SK-MEL-5 (cell line): ENCODE results near the gene SLC25A30. TPM values are rescaled to one million over a fixed set of nuclear protein-coding genes. Genes with fewer than 3 reads are reported as not detected.
"Not testable (repeated sequence)": the region's sequence is repeated elsewhere in the genome, so short reads cannot be mapped to it uniquely, and the experiment has no call there.

Experiments
- DNase-seq: peaks from one replicate; pipeline ENCODE4 v3.0.0-alpha.2; 2016; ENCODE audit warnings: low read depth, low spot score
- in situ Hi-C: cut with HindIII; loops from 2 replicates; pipeline ENCODE4 v1.10.0; 2016; ENCODE audit warnings: low sequenced_read_pairs, high pct_unique_total_duplicates, low pct_unique_long_range_greater_than_20kb
- total RNA-seq: library from RNA; depleted of rRNA; stranded (reverse); fragments of >200 nt; shearing (Covaris generic); gene quantifications from 2 replicates; pipeline ENCODE4 v1.2.3, GENCODE V29; 2014

SLC25A30 gene
- total RNA-seq, 1 experiment from 2014 or later, result 14.9 TPM

DNA sequence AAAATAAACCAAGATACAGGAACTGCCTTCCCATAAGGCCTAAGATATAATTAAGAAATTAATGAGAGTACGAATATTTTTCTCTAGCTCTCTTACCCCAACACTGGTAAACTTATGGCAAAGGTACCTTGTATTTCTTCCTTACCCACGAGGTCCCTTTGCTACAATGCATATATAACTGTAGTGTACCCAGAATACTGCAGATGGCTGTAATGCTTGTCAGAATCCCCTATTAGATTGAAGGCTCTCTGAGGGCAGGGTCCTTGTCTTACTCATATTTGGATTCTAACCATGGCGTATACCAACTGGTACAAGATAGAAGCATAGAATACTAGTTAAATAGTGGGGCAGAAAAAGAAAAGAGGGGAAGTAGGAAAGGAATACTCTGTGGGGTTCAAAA is 15.1 kb downstream of the SLC25A30 start:
- in situ Hi-C loops, result no loop called here
- no peak for DNase-seq

DNA sequence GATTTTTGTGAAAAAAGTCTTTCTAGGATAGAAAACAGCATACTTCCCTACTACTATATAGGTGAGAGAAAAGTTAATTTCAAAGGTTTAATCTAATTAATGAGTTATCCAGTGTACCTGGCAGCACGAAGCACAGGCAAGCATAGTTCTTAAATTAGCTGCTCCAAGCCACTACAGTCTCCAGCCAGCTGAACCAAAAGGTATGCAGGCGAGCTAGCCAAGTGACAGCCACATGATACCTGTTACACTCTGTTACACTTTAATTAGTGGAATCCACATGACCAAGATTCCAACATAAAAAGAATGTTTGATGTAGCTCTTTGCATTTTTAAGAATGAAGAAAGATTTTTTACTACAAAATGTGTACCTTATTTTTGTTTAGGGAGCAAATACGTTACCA is 15.5 kb downstream of the SLC25A30 start:
- in situ Hi-C loops, result no loop called here
- no peak for DNase-seq

DNA sequence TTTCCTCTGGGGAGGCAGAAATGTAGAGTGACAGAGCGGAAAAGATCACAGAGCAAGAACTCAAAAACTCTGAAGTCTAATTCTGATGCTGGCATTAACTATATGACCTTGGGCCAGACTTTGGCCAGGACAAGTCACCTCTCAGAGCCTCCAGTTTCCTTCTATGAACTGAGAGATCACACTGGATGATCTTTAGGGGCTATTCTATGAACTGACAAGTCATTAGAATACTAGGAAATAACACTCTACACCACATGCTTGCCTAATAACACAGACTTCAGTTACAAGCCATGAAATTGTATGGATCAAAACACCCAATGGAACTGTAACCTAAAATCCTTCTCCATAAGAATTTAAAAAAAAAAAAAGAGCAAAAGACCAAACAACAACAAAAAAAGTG is 16.9 kb downstream of the SLC25A30 start:
- DNase-seq, result no peak
- in situ Hi-C loops, result no loop called here

DNA sequence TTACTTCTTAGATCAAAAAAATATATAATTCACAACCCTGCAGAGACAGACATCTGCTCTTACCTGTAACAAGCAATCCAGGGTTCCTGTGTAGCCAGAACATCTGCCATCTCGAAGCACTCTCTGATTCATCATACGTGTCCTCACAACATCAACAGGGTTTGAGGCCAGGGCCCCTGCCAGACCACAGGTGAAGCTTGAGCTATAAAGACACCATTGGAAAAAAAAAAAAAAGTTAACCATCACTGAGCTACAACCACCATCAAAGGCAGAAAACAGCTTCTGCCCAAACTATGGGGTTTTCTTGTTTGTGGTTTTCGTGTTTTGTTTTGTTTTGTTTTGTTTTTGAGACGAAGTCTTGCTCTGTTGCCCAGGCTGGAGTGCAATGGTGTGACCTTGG is 19.3 kb downstream of the SLC25A30 start:
- no peak for DNase-seq
- in situ Hi-C loops, result no loop called here

DNA sequence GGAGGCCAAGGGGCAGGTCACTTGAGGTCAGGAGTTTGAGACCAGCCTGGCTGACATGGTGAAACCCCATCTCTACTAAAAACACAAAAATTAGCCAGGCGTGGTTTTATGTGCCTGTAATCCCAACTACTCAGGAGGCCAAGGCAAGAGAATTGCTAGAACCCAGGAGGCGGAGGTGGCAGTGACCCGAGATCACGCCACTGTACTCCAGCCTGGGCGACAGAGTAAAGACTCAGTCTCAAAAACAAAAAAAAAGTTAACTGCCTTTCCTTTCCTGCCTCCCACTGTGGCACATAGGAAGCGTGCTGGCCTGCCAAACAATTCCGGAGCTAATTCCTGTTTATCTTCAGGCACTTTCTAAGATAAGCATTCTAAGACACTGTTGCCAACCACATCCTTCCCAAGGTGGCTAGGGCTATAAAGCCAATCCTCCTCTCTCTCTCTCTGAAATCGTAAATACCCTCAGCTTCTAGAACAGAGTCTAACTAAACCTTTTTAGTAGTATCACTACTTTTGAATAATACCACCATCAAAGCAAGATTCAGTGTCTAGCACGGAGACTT is 21.6 kb downstream of the SLC25A30 start:
- in situ Hi-C loops, result no loop called here
- no peak for DNase-seq

DNA sequence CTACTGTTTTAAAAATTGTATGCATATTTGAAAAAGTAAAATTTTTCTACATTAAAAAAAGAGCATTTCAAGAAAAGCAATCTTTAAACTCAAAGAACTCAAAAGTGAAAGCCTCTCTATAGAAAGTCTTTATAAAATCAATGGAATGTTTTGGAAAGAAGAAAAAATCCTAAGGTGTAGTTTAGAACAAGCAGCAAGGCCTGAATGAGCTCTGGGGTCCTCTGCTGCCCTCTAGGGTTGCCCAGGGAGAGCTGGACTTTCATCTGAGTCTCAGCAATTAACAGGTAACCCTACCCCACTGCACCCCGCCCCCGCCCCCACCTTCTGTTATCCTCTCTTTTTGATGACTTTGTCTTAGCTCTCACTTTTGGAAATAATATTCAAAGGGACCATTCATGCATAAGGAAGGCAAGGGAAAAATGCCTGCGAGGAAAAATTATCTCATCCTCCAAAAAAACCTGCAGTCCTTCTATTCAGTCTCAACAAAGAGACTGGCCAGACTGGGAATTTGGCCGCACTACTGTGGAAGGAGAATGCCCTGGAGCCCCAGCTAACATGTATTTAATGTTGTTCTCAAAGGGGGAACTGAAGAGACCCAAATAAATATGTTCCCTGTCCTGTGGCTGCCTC is 24.1 kb downstream of the SLC25A30 start:
- peak; percentile 80 for DNase-seq
- in situ Hi-C loops, result no loop called here

DNA sequence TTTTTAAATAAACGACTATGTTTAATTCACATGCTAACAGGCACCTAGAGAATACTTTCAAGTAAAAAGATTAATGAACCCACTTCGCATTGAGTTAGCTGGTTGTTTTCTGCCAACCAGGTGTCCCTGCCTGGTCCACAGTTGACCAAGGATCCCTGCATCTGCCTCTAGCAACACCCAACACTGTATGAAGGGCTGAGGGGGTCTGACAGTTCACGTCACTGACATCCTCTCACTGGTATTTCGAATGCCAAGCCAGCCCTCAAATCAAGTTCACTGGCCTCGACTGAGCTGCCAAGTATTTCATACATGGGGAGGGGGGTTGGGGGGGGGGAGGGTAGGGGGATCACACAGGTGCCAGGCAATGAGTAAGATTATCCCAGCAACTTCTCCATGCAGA is 25.4 kb downstream of the SLC25A30 start:
- in situ Hi-C loops, result no loop called here

DNA sequence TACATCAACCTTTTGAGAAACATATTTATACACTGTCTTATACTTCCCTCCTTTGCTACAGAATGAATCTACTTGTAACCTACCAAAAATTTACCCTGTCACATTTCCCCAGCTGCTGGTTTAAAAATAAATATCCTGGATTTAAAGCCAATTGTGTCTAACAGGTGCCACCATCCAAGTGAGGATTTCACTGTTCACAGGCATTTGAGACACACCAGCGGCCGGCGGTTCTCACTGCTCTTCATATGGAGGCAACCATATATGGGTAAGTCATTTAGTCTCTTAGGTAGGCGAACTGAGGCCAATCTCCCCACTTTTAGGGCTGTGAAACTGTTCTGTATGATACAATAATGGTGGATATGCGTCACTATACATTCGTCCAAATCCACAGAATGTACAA is 26.2 kb downstream of the SLC25A30 start:
- in situ Hi-C loops, result no loop called here

More for the DNA sequence above, 25.4 kb downstream of the SLC25A30 start:
- DNase-seq, result no peak

DNA sequence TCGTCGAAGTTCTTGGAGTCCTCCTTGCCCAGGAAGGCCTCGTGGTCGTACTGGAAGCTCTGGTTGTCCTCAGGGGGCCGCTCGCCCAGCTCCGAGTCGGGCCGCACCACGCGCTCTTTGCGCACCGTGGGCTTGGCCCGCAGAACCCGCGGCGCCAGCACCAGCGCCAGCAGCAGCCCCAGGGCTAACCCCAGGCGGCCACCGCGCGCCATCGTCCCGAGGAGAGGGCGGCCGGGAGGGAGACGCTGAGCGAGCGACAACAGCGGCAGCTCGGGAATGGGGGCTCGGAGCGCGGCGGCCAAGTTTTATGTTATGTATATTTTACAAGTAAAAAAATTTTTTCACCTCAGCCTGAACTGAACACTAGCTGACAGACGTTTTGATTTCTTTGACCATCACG is 27.0 kb downstream of the SLC25A30 start:
- DNase-seq, result not testable (repeated sequence)

More for the DNA sequence above, 26.2 kb downstream of the SLC25A30 start:
- no peak for DNase-seq

DNA sequence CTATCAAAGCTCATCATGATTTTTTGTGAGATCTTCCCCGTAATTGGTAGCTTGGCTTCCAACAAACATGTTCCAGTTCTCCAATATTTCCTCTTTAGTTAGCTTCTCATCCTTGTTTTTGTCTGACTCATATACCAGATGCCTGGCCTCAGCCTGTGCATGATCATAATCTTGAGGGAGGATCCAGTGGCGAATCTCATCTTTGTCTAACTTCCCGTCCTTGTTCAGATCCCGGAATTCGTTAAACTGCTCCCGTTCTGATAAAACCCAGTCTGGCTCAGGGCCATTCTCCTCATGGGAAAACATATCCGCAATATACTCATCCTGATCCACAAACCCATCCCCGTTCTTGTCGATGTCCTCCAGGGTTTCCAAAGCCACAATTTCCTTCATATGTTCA is 27.8 kb downstream of the SLC25A30 start:
- in situ Hi-C loops, DNase-seq: not testable (repeated sequence)

More for the DNA sequence above, 27.0 kb downstream of the SLC25A30 start:
- in situ Hi-C loops, result not testable (repeated sequence)

DNA sequence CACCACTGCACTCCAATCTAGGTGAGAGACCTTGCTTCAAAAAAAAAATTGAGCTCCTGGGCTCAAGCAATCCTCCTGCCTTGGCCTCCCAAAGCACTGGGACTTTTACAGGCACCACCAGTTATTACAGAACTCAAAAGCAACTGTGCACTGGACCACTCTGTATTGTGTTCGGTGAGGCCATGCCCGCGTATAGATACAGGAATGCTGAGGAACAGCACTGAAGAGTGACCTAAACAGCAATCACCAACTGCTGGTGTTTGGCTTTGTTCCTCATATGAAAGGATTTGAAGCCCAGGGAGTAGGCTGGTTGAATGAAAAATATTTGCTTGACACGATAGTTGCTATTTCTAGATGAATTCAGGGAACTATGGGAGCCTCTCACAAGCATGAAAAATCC is 29.5 kb downstream of the SLC25A30 start:
- in situ Hi-C loops, result no loop called here

DNA sequence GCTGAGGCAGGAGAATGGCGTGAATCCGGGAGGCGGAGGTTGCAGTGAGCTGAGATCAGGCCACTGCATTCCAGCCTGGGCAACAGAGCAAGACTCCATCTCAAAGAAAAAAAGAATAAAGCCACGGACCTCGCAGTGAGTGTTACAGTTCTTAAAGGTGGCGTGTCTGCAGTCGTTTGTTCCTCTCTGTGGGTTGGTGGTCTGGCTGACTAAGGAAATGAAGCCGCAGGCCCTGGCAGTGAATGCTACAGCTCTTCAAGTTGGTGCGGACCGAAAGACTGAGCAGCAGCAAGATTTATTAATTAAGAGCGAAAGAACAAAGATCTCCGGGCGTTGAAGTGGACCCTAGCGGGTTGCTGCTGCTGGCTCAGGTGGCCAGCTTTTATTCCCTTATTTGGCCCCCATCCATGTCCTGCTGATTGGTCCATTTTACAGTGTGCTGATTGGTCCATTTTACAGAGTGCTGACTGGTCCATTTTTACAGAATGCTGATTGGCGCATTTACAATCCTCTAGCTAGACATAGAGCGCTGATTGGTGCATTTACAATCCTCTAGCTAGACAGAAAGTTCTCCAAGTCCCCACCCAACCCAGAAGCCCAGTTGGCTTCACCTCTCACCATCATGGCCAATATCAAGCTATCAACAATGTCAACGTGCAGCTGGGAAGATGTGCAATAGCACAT is 31.1 kb downstream of the SLC25A30 start:
- DNase-seq, in situ Hi-C loops: not testable (repeated sequence)

More for the DNA sequence above, 29.5 kb downstream of the SLC25A30 start:
- no peak for DNase-seq

DNA sequence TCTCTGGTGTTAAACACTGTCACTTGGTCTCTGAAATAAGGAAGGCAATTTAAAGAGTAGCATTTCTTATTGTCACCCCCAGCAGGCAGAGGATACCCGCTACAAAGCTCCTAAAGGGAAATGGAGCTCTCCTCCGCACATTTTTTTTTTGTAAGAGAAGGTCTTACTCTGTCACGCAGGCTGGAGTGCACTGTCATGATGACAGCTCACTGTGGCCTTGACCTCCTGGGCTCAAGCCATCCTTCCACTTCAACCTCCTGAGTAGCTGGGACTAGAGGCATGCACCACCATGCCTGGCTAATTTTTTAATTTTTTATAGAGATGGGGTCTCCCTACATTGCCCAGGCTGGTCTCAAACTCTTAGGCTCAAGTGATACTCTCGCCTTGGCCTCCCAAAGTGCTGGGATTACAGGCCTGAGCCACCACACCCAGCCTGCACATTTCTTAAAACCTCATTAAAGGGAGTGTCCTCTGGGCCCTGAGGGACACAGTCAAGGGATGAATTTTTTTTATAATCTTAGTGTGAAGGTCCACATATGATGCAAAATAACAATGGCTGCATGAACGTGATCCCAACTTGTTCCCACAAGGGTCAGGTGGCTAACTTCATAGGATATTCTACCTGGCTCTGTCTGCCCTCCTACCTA is 32.1 kb downstream of the SLC25A30 start:
- in situ Hi-C loops, result no loop called here
- DNase-seq, result no peak

DNA sequence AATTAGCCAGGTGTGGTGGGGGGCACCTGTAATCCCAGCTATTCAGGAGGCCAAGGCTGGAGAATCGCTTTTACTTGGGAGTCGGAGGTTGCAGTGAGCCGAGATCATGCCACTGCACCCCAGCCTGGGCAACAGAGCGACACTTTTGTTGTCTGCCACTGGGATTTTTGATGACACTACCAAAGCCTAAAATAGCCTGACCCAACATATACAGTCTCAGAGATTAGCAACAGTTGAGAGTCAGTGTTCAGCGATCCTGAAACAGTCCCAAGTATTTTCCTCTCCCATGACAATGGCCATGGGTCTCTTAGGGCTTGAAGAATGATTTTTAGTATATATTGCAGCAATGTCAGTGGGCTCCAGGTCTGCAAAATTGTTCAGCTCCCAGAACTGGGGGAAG is 32.9 kb downstream of the SLC25A30 start:
- DNase-seq, result no peak
- in situ Hi-C loops, result no loop called here

DNA sequence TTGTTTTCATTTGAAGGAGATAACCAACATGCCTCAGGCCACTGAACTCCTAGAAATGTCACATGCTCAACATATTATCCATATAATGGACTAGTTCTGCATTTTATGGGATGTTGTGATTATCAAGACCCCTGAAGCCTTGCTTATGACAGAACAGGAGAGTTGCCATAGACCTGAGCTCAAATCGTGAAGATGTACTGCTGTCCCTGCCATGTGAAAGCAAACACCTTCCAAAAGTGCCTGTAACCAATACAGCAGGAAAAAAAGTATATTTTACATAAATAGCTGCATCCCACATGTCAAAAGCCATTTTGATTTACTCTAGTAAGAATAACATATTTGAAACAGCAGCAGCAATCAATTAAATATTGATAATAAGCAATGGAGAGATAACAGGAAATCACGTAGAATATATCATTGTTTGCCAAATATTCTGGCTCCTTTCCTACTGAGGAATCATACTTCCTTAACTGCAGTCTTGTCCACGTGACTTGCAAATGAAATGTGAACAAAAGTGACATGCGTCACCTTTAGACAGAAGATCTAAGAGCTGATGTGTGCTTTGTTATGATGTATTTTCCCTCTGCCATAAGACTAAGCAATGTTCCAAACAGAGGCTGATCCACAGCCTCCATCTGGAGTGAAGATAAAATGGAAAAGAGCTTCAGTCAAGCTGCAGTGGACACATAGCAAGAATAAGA is 33.5 kb downstream of the SLC25A30 start:
- in situ Hi-C loops, result no loop called here
- no peak for DNase-seq

DNA sequence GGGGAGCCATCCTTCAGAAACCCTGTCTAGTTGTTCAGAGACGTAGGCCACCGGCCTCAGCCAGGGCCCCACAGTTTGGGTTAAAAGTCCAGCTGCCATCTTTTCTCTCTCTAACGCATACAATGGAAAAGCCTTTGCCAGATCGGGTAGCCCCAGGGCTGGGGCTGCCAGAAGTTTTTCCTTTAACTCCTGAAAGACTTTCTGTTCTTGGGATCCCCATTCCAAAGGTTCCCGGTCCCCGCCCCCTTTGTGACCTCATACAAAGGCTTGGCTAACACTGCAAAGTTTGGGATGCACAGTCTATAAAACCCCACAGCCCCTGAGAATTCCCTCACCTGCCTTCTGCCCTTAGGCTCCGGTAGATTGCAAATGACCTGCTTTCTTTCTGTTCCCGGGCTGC is 35.4 kb downstream of the SLC25A30 start:
- in situ Hi-C loops, result not testable (repeated sequence)
- peak; percentile 65 for DNase-seq

DNA sequence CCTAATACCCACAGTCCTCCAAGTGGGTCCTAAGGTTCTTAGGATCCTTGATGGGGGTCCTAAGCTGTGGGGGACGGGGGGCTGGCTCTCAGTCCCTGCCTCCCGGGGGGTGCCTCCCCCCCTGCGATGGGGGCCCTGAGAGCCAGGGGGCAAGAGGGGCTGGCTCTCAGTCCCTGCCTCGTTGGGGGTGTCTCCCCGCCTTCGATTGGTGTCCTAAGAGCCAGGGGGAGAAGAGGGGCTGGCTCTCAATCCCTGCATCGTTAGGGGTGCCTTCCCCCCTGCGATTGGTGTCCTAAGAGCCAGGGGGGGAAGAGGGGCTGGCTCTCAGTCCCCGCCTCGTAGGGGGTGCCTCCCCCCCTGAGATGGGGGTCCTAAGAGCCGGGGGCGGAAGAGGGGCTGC is 37.0 kb downstream of the SLC25A30 start:
- in situ Hi-C loops, result no loop called here
- DNase-seq, result no peak

DNA sequence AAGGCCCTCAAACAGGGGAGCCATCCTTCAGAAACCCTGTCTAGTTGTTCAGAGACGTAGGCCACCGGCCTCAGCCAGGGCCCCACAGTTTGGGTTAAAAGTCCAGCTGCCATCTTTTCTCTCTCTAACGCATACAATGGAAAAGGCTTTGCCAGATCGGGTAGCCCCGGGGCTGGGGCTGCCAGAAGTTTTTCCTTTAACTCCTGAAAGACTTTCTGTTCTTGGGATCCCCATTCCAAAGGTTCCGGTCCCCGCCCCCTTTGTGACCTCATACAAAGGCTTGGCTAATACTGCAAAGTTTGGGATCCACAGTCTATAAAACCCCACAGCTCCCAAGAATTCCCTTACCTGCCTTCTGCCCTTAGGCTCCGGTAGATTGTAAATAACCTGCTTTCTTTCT is 37.5 kb downstream of the SLC25A30 start:
- in situ Hi-C loops, result not testable (repeated sequence)
- DNase-seq, result peak; percentile 82
